ENCODE results near the gene ATE1. TPM values are rescaled to one million over a fixed set of nuclear protein-coding genes. Genes with fewer than 3 reads are reported as not detected.
"Not testable (repeated sequence)": the region's sequence is repeated elsewhere in the genome, so short reads cannot be mapped to it uniquely, and the experiment has no call there.

The ATE1 gene
- total and polyA plus RNA-seq, 2 donors (not counting 3 experiments of a cell fraction or from before 2014, with no cell fraction given), result 8.7 to 27.1 TPM

DNA sequence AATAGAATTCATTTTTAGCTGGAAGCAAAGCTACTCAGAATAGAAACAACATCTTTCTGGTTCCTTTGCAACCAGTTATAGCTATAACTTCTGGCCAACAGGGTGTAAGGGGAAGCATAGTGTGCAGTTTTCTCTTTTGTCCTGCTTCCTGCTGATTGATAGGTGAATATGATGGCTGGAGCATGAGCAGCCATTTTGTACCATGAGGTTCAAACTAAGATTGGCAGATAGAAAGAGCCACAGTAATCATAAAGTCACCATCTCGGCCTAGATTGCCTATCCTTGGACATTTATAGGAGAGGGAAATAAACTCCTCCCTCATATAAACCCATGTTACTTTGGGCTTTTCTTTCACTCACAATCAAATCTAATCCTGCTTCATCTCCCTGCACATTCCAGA lies 227.4 kb downstream of the ATE1 start:
- no peaks in the 10 kb centered on the region for H3K9me3 ChIP-seq (replicated peaks; ENCODE audit: control insufficient read depth, insufficient read depth, low read length)
- H3K27me3 ChIP-seq (ENCODE audit: control insufficient read depth in 2 of 2, insufficient read depth in 2 of 2, low read length in 2 of 2), result no peaks in the 10 kb centered on the region
- DNase-seq (ENCODE audit: low read depth, low spot score) (no peak), FAIRE-seq (no peak)
- no peak for TF ChIP-seq FOS (IDR thresholded peaks at IDR 0.05; ENCODE audit: borderline replicate concordance, insufficient read depth, low read length)
- TF ChIP-seq MYC (IDR thresholded peaks at IDR 0.05; ENCODE audit: low read depth, low read length), result no peak
- TF ChIP-seq, protein P1, sequence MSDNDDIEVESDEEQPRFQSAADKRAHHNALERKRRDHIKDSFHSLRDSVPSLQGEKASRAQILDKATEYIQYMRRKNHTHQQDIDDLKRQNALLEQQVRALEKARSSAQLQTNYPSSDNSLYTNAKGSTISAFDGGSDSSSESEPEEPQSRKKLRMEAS (IDR thresholded peaks at IDR 0.05; ENCODE audit: insufficient read depth, insufficient read length), result no peak
- no peak for TF ChIP-seq GATA2 (IDR thresholded peaks at IDR 0.05; ENCODE audit: insufficient read depth, insufficient read length, low read depth, low read length)
- TF ChIP-seq POLR2A (IDR thresholded peaks at IDR 0.05; ENCODE audit: low read depth, low read length), result no peak
- no peak for TF ChIP-seq EZH2 (IDR thresholded peaks at IDR 0.05; ENCODE audit: borderline replicate concordance, low read depth, low read length, severe bottlenecking)
- TF ChIP-seq JUN (IDR thresholded peaks at IDR 0.05; ENCODE audit: borderline replicate concordance, insufficient read depth, insufficient read length, low read depth), result no peak
- no peak for TF ChIP-seq POLR2AphosphoS5 (IDR thresholded peaks at IDR 0.05; ENCODE audit: insufficient read depth, low read depth, low read length)
- TF ChIP-seq, protein P2, sequence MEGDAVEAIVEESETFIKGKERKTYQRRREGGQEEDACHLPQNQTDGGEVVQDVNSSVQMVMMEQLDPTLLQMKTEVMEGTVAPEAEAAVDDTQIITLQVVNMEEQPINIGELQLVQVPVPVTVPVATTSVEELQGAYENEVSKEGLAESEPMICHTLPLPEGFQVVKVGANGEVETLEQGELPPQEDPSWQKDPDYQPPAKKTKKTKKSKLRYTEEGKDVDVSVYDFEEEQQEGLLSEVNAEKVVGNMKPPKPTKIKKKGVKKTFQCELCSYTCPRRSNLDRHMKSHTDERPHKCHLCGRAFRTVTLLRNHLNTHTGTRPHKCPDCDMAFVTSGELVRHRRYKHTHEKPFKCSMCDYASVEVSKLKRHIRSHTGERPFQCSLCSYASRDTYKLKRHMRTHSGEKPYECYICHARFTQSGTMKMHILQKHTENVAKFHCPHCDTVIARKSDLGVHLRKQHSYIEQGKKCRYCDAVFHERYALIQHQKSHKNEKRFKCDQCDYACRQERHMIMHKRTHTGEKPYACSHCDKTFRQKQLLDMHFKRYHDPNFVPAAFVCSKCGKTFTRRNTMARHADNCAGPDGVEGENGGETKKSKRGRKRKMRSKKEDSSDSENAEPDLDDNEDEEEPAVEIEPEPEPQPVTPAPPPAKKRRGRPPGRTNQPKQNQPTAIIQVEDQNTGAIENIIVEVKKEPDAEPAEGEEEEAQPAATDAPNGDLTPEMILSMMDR (IDR thresholded peaks at IDR 0.05; ENCODE audit: extremely low read depth in 1 of 2, insufficient read depth in 1 of 2, low read depth in 1 of 2, low read length in 2 of 2), result no peak
- no peaks in the 10 kb centered on the region for H4K20me1 ChIP-seq (replicated peaks; ENCODE audit: control insufficient read depth, extremely low read depth, insufficient read depth, low read length)
- BruUV-seq (replicated peaks), result no TSS peak
- CTCF ChIA-PET, result no interaction called here
- H3K9me1 ChIP-seq (replicated peaks; ENCODE audit: control insufficient read depth, extremely low read depth, insufficient read depth, low read length), result no peaks in the 10 kb centered on the region
- intact Hi-C loops (cut with micrococcal nuclease) (no loop called here), dilution Hi-C loops (cut with MboI; ENCODE audit: extremely low pct_ligation_motif_present, low sequenced_read_pairs) (no loop called here)
- no peak overlapping the region for H3K4me2 ChIP-seq (ENCODE audit: insufficient read depth, low read length)
- no peak overlapping the region for H3K27ac ChIP-seq (ENCODE audit: insufficient read depth, low read depth, low read length)
- no peak overlapping the region for H3K4me3 ChIP-seq (replicated peaks in 1 of 3; ENCODE audit: insufficient read depth in 1 of 3, low read depth in 1 of 3, low read length in 3 of 3)
- H3K79me2 ChIP-seq (ENCODE audit: control insufficient read depth, insufficient read depth, low read length), result no peaks in the 10 kb centered on the region
- H2AFZ ChIP-seq (ENCODE audit: low read depth, low read length), result no peak overlapping the region
- no peak overlapping the region for H3K9ac ChIP-seq (replicated peaks; ENCODE audit: extremely low read depth, insufficient read depth, low read length)
- H3K4me1 ChIP-seq (ENCODE audit: control insufficient read depth, extremely low read depth, insufficient read depth, low read length), result no peaks in the 10 kb centered on the region
- H3K36me3 ChIP-seq (ENCODE audit: control insufficient read depth in 2 of 2, extremely low read depth in 1 of 2, insufficient read depth in 2 of 2, low read length in 2 of 2), result no peaks in the 10 kb centered on the region
- POLR2A ChIA-PET, result no interaction called here

DNA sequence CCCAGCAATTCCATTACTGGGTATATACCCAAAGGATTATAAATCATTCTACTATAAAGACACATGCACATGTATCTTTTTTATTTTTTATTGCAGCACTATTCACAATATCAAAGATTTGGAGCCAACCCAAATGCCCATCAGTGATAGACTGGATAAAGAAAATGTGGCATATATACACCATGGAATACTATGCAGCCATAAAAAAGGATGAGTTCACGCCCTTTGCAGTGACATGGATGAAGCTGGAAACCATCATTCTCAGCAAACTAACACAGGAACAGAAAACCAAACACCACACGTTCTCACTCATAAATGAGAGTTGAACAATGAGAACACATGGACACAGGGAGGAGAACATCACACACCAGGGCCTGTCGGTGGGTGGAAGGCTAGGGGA lies 228.1 kb downstream of the ATE1 start:
- FAIRE-seq; H3K4me1 ChIP-seq (ENCODE audit: control insufficient read depth, extremely low read depth, insufficient read depth, low read length); H3K36me3 ChIP-seq (ENCODE audit: control insufficient read depth in 2 of 2, extremely low read depth in 1 of 2, insufficient read depth in 2 of 2, low read length in 2 of 2); CTCF ChIA-PET; H3K4me2 ChIP-seq (ENCODE audit: insufficient read depth, low read length); H3K9ac ChIP-seq (replicated peaks; ENCODE audit: extremely low read depth, insufficient read depth, low read length); H2AFZ ChIP-seq (ENCODE audit: low read depth, low read length); H3K4me3 ChIP-seq (replicated peaks in 1 of 3; ENCODE audit: insufficient read depth in 1 of 3, low read depth in 1 of 3, low read length in 3 of 3); H3K27me3 ChIP-seq (ENCODE audit: control insufficient read depth in 2 of 2, insufficient read depth in 2 of 2, low read length in 2 of 2); H3K9me1 ChIP-seq (replicated peaks; ENCODE audit: control insufficient read depth, extremely low read depth, insufficient read depth, low read length); H3K79me2 ChIP-seq (ENCODE audit: control insufficient read depth, insufficient read depth, low read length); POLR2A ChIA-PET; DNase-seq (ENCODE audit: low read depth, low spot score); intact Hi-C loops (cut with micrococcal nuclease); H4K20me1 ChIP-seq (replicated peaks; ENCODE audit: control insufficient read depth, extremely low read depth, insufficient read depth, low read length); dilution Hi-C loops (cut with MboI; ENCODE audit: extremely low pct_ligation_motif_present, low sequenced_read_pairs); H3K9me3 ChIP-seq (replicated peaks; ENCODE audit: control insufficient read depth, insufficient read depth, low read length); H3K27ac ChIP-seq (ENCODE audit: insufficient read depth, low read depth, low read length); BruUV-seq (replicated peaks): not testable (repeated sequence)
